ENCODE measurements around the gene TP53TG3C.
"Not testable (repeated sequence)": the region's sequence is repeated elsewhere in the genome, so short reads cannot be mapped to it uniquely, and the experiment has no call there.

The TP53TG3C gene

GRCh38 chr16:33193926-33194325 lies at the start of gene TP53TG3C:
Gene TP53TG3C (plus strand): TSS chr16:33194226. CDS start chr16:33194294, 68 bp downstream.
- H3K9ac ChIP-seq (ENCODE audit: low read depth in 1 of 2, low read length in 2 of 2); H3K9me3 ChIP-seq (ENCODE audit: control insufficient read depth in 2 of 2, low read length in 2 of 2); H3K36me3 ChIP-seq (ENCODE audit: control insufficient read depth in 2 of 2, insufficient read depth in 2 of 2, low read length in 2 of 2); H3K4me1 ChIP-seq (ENCODE audit: control insufficient read depth in 2 of 2, insufficient read depth in 2 of 2, low read length in 2 of 2); H3K27ac ChIP-seq (ENCODE audit: low read depth in 2 of 2, low read length in 2 of 2); H3K27me3 ChIP-seq (ENCODE audit: control insufficient read depth in 2 of 2, insufficient read depth in 2 of 2, low read length in 2 of 2); H3K4me3 ChIP-seq (ENCODE audit: low read length in 2 of 2): not testable (repeated sequence)

All from mucosa of rectum (tissue), 2 donors.